NOMO-1 treated with dmso at 0.1 percent for 144 hours (cell line): ENCODE measurements around the gene C7orf25.
"Not testable (repeated sequence)": the region's sequence is repeated elsewhere in the genome, so short reads cannot be mapped to it uniquely, and the experiment has no call there.

Source experiments
- DNase-seq: peaks from one replicate; lab custom pipeline; 2025; ENCODE audit not compliant: unreplicated experiment; lab: John Stamatoyannopoulos, UW

C7orf25 gene

GRCh38 chr7:42930889-42931288 lies 19.0 kb upstream of the C7orf25 start:
- DNase-seq = no peak

- DNase-seq = no peak
These were observed 17.6 kb upstream of the C7orf25 start for GRCh38 chr7:42929449-42929848.

GRCh38 chr7:42928754-42929153 lies 16.9 kb upstream of the C7orf25 start:
- DNase-seq = no peak

- peak; percentile 37 for DNase-seq
These were observed 14.3 kb upstream of the C7orf25 start for GRCh38 chr7:42926204-42926603.

GRCh38 chr7:42925630-42926029 lies 13.8 kb upstream of the C7orf25 start:
- DNase-seq = no peak

GRCh38 chr7:42924223-42924838 lies 12.5 kb upstream of the C7orf25 start:
- DNase-seq = peak; percentile 8

- no peak for DNase-seq
These were observed 10.3 kb upstream of the C7orf25 start for GRCh38 chr7:42922017-42922753.

- DNase-seq = no peak
These were observed 3.5 kb upstream of the C7orf25 start for GRCh38 chr7:42915356-42915755.

- DNase-seq = no peak
These were observed 2.7 kb upstream of the C7orf25 start for GRCh38 chr7:42914421-42915045.

- no peak for DNase-seq
These were observed 2.1 kb upstream of the C7orf25 start for GRCh38 chr7:42914009-42914408.

- DNase-seq = no peak
These were observed 1.7 kb upstream of the C7orf25 start for GRCh38 chr7:42913591-42913990.

GRCh38 chr7:42910306-42910705 lies 1.6 kb downstream of the C7orf25 start:
- DNase-seq = no peak

GRCh38 chr7:42907316-42907715 lies 4.6 kb downstream of the C7orf25 start:
- no peak for DNase-seq

GRCh38 chr7:42906181-42906580 lies 5.7 kb downstream of the C7orf25 start:
- DNase-seq = no peak

GRCh38 chr7:42902331-42902730 lies 9.5 kb downstream of the C7orf25 start:
- no peak for DNase-seq

- no peak for DNase-seq
These were observed 11.0 kb downstream of the C7orf25 start for GRCh38 chr7:42900842-42901241.

- DNase-seq = no peak
These were observed 18.3 kb downstream of the C7orf25 start for GRCh38 chr7:42893346-42894240.

- DNase-seq = peak; percentile 4
These were observed 24.9 kb downstream of the C7orf25 start for GRCh38 chr7:42886893-42887505.

- DNase-seq = no peak
These were observed 25.7 kb downstream of the C7orf25 start for GRCh38 chr7:42886129-42886528.

- DNase-seq = not testable (repeated sequence)
These were observed 26.7 kb downstream of the C7orf25 start for GRCh38 chr7:42885183-42885582.

GRCh38 chr7:42883950-42884349 lies 27.9 kb downstream of the C7orf25 start:
- DNase-seq = no peak
